Activated CD8-positive, alpha-beta memory T cell treated with anti-CD3 and anti-CD28 coated beads for 24 hours (primary cell): ENCODE measurements around the gene ITGB1.
"Not testable (repeated sequence)": the region's sequence is repeated elsewhere in the genome, so short reads cannot be mapped to it uniquely, and the experiment has no call there.

Source experiments
- DNase-seq: peaks from one replicate; pipeline ENCODE4 v3.0.0-alpha.2; 2020

ITGB1 gene

GRCh38 chr10:32958085-32959005 lies at the start of gene ITGB1:
TSS of gene ITGB1 (minus strand) at chr10:32958230. CDS start at chr10:32935558, 22,672 bp downstream.
- DNase-seq, result peak; percentile 92

GRCh38 chr10:33006342-33006887 lies 48.4 kb upstream of the ITGB1 start:
- no peak for DNase-seq

- DNase-seq, result no peak
Measured at GRCh38 chr10:33005322-33006301, 47.6 kb upstream of the ITGB1 start.

- no peak for DNase-seq
Measured at GRCh38 chr10:33001908-33002492, 44.0 kb upstream of the ITGB1 start.

- not testable (repeated sequence) for DNase-seq
Measured at GRCh38 chr10:32998060-32998581, 40.1 kb upstream of the ITGB1 start.

- DNase-seq, result no peak
Measured at GRCh38 chr10:32995751-32996150, 37.7 kb upstream of the ITGB1 start.

GRCh38 chr10:32995066-32995622 lies 37.1 kb upstream of the ITGB1 start:
- no peak for DNase-seq

GRCh38 chr10:32994632-32995031 lies 36.6 kb upstream of the ITGB1 start:
- DNase-seq, result not testable (repeated sequence)

- DNase-seq, result not testable (repeated sequence)
Measured at GRCh38 chr10:32992310-32992709, 34.3 kb upstream of the ITGB1 start.

GRCh38 chr10:32990811-32991210 lies 32.8 kb upstream of the ITGB1 start:
- no peak for DNase-seq

- no peak for DNase-seq
Measured at GRCh38 chr10:32988604-32989003, 30.6 kb upstream of the ITGB1 start.

GRCh38 chr10:32987172-32987571 lies 29.1 kb upstream of the ITGB1 start:
- DNase-seq, result no peak

GRCh38 chr10:32985775-32986350 lies 27.8 kb upstream of the ITGB1 start:
- no peak for DNase-seq

- DNase-seq, result no peak
Measured at GRCh38 chr10:32985341-32985764, 27.3 kb upstream of the ITGB1 start.

- no peak for DNase-seq
Measured at GRCh38 chr10:32984003-32984600, 26.1 kb upstream of the ITGB1 start.

- DNase-seq, result no peak
Measured at GRCh38 chr10:32982911-32983909, 25.2 kb upstream of the ITGB1 start.

GRCh38 chr10:32982293-32982709 lies 24.3 kb upstream of the ITGB1 start:
- DNase-seq, result no peak

GRCh38 chr10:32981760-32982159 lies 23.7 kb upstream of the ITGB1 start:
- no peak for DNase-seq

GRCh38 chr10:32980558-32981468 lies 22.8 kb upstream of the ITGB1 start:
- DNase-seq, result peak; percentile 89
